AG09319 (cell line): Measurements from ENCODE around the gene QRFPR.

Experiments
- DNase-seq: peaks from one replicate; pipeline ENCODE4 v3.0.0-alpha.2; 2010; ENCODE audit warnings: low read depth; ENCODE audit errors: extremely low read depth
- TF ChIP-seq, protein P1 (sequence below): IDR thresholded peaks from 2 replicates; pipeline ENCODE4 v1.5.1; 2011; ENCODE audit warnings: low read depth, mild to moderate bottlenecking, inconsistent platforms, low read length, moderate library complexity

QRFPR gene

GRCh38 chr4:121375262-121375661, 5.6 kb downstream of the QRFPR start:
- DNase-seq: no peak
- TF ChIP-seq, protein P1, sequence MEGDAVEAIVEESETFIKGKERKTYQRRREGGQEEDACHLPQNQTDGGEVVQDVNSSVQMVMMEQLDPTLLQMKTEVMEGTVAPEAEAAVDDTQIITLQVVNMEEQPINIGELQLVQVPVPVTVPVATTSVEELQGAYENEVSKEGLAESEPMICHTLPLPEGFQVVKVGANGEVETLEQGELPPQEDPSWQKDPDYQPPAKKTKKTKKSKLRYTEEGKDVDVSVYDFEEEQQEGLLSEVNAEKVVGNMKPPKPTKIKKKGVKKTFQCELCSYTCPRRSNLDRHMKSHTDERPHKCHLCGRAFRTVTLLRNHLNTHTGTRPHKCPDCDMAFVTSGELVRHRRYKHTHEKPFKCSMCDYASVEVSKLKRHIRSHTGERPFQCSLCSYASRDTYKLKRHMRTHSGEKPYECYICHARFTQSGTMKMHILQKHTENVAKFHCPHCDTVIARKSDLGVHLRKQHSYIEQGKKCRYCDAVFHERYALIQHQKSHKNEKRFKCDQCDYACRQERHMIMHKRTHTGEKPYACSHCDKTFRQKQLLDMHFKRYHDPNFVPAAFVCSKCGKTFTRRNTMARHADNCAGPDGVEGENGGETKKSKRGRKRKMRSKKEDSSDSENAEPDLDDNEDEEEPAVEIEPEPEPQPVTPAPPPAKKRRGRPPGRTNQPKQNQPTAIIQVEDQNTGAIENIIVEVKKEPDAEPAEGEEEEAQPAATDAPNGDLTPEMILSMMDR: no peak

GRCh38 chr4:121373841-121374240, 7.0 kb downstream of the QRFPR start:
- TF ChIP-seq, protein P1: no peak
- DNase-seq: no peak

- DNase-seq: no peak
Observed at GRCh38 chr4:121370729-121371325, 10.0 kb downstream of the QRFPR start.

DNA sequence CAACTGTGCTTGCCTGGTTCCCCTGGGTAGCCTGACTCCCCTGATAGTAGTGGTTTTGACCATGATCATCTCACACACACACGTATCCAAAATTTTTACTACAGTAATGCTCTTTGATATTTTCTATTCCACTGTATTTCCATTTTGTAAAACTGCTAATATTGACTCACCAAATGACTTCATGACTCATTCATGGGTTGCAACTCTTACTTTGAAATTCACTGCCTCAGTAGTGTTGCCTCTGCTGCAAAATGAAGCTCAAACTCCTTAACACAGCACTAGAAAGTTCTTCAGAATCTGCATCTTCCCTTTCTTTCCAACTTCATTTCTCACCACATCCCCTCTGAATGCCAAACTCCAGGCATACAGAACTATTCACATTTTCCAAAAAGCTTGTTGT, 20.3 kb downstream of the QRFPR start:
- no peak for DNase-seq
- TF ChIP-seq, protein P1: no peak

More at GRCh38 chr4:121370729-121371325, 10.0 kb downstream of the QRFPR start:
- TF ChIP-seq, protein P1: peak; percentile 62

DNA sequence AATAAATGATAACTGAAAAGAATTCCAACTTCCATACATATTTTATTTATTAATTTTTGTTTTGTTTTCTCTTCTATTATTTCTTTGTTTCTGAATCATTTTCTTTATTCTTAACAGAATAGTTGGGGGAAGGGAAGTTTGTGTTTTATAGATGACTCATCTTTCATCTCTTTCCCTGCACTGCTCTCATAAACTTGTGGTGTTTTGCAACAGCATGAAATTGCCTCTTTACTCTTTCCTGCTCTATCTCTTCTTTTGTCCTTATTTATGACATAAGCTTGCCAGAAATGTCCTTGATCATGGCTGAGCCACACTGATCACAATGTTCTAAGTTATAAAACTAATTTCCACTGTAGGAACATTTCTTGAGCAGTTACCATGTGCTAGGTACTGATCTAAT, 22.3 kb downstream of the QRFPR start:
- TF ChIP-seq, protein P1: no peak
- no peak for DNase-seq

GRCh38 chr4:121353213-121353612, 27.6 kb downstream of the QRFPR start:
- DNase-seq: no peak
- TF ChIP-seq, protein P1: no peak

- no peak for DNase-seq
- TF ChIP-seq, protein P1: no peak
Observed at GRCh38 chr4:121344098-121344497, 36.7 kb downstream of the QRFPR start.
